GM23248 (cell line): ENCODE data around the gene CCDC54. TPM values are rescaled to one million over a fixed set of nuclear protein-coding genes. Genes with fewer than 3 reads are reported as not detected.
A peak's percentile ranks its signal among the peaks of the same experiment; 100 is the strongest.

Experiments
- DNase-seq: peaks from one replicate; pipeline ENCODE4 v3.0.0-alpha.2; 2015
- H2AFZ ChIP-seq: fragments of 200-600 bp; sonication (generic); 2 replicates; pipeline ENCODE4 v1.6.1; 2016; ENCODE audit warnings: antibody characterized with exemption
- H3F3A ChIP-seq: fragments of 200-600 bp; sonication (generic); 2 replicates; pipeline ENCODE4 v1.6.1; 2016; ENCODE audit warnings: mild to moderate bottlenecking, antibody characterized with exemption, mixed run types; ENCODE audit not compliant: insufficient read depth
- H3K27ac ChIP-seq: fragments of 200-600 bp; sonication (generic); 2 replicates; pipeline ENCODE4 v1.5.1; 2016; ENCODE audit warnings: mild to moderate bottlenecking
- H3K27me3 ChIP-seq: fragments of 200-600 bp; sonication (generic); replicated peaks from 2 replicates; pipeline ENCODE4 v1.6.1; 2016; ENCODE audit warnings: mild to moderate bottlenecking; ENCODE audit not compliant: insufficient read depth
- H3K36me3 ChIP-seq: fragments of 200-600 bp; sonication (generic); 2 replicates; pipeline ENCODE4 v1.6.1; 2016; ENCODE audit warnings: low read depth, mild to moderate bottlenecking
- H3K4me1 ChIP-seq: fragments of 200-600 bp; sonication (generic); 2 replicates; pipeline ENCODE4 v1.6.1; 2016; ENCODE audit warnings: mild to moderate bottlenecking; ENCODE audit not compliant: insufficient read depth
- H3K4me2 ChIP-seq: fragments of 200-600 bp; sonication (generic); one replicate; pipeline ENCODE4 v1.6.1; 2016; ENCODE audit warnings: mild to moderate bottlenecking; ENCODE audit not compliant: unreplicated experiment
- H3K4me3 ChIP-seq: fragments of 200-600 bp; sonication (generic); 2 replicates; pipeline ENCODE4 v1.5.1; 2016; ENCODE audit warnings: mild to moderate bottlenecking
- H3K79me2 ChIP-seq: fragments of 200-600 bp; sonication (generic); 2 replicates; pipeline ENCODE4 v1.6.1; 2016; ENCODE audit warnings: mild to moderate bottlenecking; ENCODE audit not compliant: insufficient read depth
- H3K9ac ChIP-seq: fragments of 200-600 bp; sonication (generic); 2 replicates; pipeline ENCODE4 v1.6.1; 2016; ENCODE audit warnings: mild to moderate bottlenecking
- H3K9me2 ChIP-seq: fragments of 200-600 bp; sonication (generic); 2 replicates; pipeline ENCODE4 v1.6.1; 2016; ENCODE audit warnings: mixed run types, mild to moderate bottlenecking, moderate library complexity; ENCODE audit not compliant: insufficient read depth
- H3K9me3 ChIP-seq: fragments of 200-600 bp; sonication (generic); one replicate; pipeline ENCODE4 v1.6.1; 2017; ENCODE audit warnings: low read depth
- H4K20me1 ChIP-seq: fragments of 200-600 bp; sonication (generic); 2 replicates; pipeline ENCODE4 v1.6.0; 2016; ENCODE audit not compliant: insufficient read depth
- EZH2 ChIP-seq: fragments of 200-600 bp; sonication (generic); IDR thresholded peaks from 2 replicates; pipeline ENCODE4 v1.6.1; 2018; ENCODE audit warnings: antibody characterized with exemption, mild to moderate bottlenecking; ENCODE audit not compliant: insufficient read depth, poor library complexity, severe bottlenecking
- EZH2phosphoT487 ChIP-seq: fragments of 200-600 bp; sonication (generic); IDR thresholded peaks from 2 replicates; pipeline ENCODE4 v1.6.1; 2018; ENCODE audit warnings: antibody characterized with exemption, moderate library complexity, mild to moderate bottlenecking, low read depth; ENCODE audit not compliant: insufficient read depth
- WGBS, 2 experiments: methylation state at CpG; one replicate each; pipeline ENCODE4 v1.1.6; 2015 to 2017; ENCODE audit warnings: low lambda C conversion rate in 2 of 2, low coverage in 1 of 2; ENCODE audit errors: missing lambda C conversion rate in 2 of 2; 5-methylcytosine and 5-hydroxymethylcytosine counted together
- in situ Hi-C: fragments of 300-500 bp; cut with MboI; formaldehyde crosslinking; loops from 2 replicates; pipeline ENCODE4 v1.15.0; 2020
- polyA plus RNA-seq: library from polyadenylated mRNA; unstranded; fragments of >200 nt; fragmentation: Nextera tagmentation; extraction: Ambion mirVana; gene quantifications from 2 replicates; pipeline ENCODE4 v1.2.1, GENCODE V29; 2016
- total RNA-seq: library from RNA; depleted of rRNA; stranded (reverse); fragments of >200 nt; shearing (Covaris generic); gene quantifications from 2 replicates; pipeline ENCODE4 v1.2.3, GENCODE V29; 2014

The CCDC54 gene
- total and polyA plus RNA-seq, 2 experiments from 2014 or later = 0.16 TPM; not detected in 1

DNA sequence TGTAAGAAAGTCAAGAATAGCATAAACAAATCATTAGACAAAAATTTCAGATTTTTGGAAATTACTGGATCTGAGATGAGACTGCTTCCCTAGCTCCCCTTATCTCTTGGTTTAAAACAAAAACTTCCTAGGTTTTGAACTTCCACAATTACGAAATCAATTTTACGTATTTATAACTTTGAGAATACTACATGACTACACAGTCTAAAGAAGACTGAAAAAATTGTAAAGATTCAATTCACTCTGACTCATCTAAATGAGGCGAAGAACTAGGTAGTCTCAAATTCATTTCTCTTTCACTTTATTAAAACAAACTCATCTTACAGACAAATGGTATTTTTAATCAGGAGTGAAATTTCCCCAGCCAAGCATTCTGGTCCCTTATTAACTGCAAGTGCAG, 10.3 kb downstream of the CCDC54 start:
- no peak overlapping the region for H3K9ac ChIP-seq
- DNase-seq = peak; percentile 22
- H3K4me3 ChIP-seq = no peak overlapping the region
- H3K36me3 ChIP-seq = no peaks in the 10 kb centered on the region
- no peaks in the 10 kb centered on the region for H3K9me3 ChIP-seq
- H3K27me3 ChIP-seq = no peaks in the 10 kb centered on the region
- no peaks in the 10 kb centered on the region for H4K20me1 ChIP-seq
- peaks cover 6% of the 10 kb centered on the region for H3K4me1 ChIP-seq
- H3K9me2 ChIP-seq = 0 out of 2 replicates have a peak, but pooled peaks cover 3% of the 10 kb centered on the region
- no peak overlapping the region for H3K4me2 ChIP-seq
- 0 out of 2 replicates have a peak, but pooled peaks cover 2% of the 10 kb centered on the region for H3F3A ChIP-seq
- TF ChIP-seq EZH2 (no peak), EZH2phosphoT487 (no peak)
- no peak overlapping the region for H2AFZ ChIP-seq
- H3K27ac ChIP-seq = no peak overlapping the region
- no peaks in the 10 kb centered on the region for H3K79me2 ChIP-seq
- in situ Hi-C loops = no loop called here
- 81 to 84% methylated on average over 3 of the region's 3 CpGs for WGBS, 2 experiments

DNA sequence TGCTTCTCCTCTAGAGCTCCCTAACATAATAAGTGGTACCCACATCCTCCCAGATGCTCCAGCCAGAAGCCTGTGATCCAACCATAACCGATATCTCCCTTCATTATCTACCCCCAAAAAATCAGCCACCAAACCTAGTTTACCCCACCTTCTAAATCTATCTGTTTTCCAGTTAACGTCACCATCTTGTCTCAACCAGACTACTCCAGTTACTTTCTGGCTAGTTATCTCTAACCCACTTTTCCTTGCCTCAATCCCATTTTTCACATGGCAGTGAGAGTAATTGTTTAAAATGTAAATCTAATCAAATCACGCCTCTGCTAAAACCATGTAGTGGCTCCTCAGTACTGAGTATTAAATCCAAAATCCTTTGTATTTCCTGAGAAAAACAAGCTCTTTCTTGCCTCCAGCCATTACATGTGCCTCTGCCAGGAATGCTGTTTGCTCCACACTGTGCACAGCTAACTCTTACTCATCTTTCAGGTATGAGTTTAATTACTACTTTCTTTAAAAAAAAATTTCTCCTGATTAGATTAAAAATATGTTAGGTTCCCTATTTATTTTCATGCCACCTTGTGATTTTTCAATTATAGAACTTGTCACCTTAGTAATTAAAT, 15.4 kb downstream of the CCDC54 start:
- no peak overlapping the region for H3K4me3 ChIP-seq
- TF ChIP-seq EZH2phosphoT487 = no peak
- TF ChIP-seq EZH2 = no peak
- no peaks in the 10 kb centered on the region for H3K9me2 ChIP-seq
- H3K9ac ChIP-seq = peak overlapping the region; percentile 48
- peak overlapping the region; percentile 77 for H3K27ac ChIP-seq
- no peaks in the 10 kb centered on the region for H3K27me3 ChIP-seq
- WGBS, 2 experiments = 54 to 57% methylated on average over 3 of the region's 3 CpGs
- H3K4me2 ChIP-seq = peak overlapping the region; percentile 46
- 0 out of 2 replicates have a peak, but pooled peaks cover 3% of the 10 kb centered on the region for H3F3A ChIP-seq
- H2AFZ ChIP-seq = peak overlapping the region; percentile 91
- peaks cover 13% of the 10 kb centered on the region for H3K4me1 ChIP-seq
- no peaks in the 10 kb centered on the region for H3K79me2 ChIP-seq
- no peaks in the 10 kb centered on the region for H3K36me3 ChIP-seq
- peak; percentile 77 for DNase-seq
- H3K9me3 ChIP-seq = no peaks in the 10 kb centered on the region
- no peaks in the 10 kb centered on the region for H4K20me1 ChIP-seq
- in situ Hi-C loops = no loop called here

DNA sequence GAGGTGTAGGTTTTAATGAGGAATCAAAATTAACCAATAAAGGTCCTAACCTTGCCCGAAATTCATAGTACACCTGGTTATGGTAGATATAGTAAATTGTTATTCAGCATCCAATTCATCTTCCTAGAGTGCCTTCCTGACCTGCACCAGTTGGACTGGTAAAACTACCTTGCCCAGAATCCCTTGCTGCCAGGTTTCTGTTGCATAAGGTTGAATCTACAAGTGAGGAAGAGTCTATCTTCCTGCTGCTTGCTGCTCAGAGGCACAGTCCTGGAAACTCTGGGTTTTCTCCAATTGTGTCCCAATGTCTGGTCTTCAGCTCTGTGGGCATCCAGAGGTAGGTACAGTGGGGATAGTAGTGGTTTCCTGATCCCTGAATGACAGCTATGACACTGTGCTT, 17.3 kb downstream of the CCDC54 start:
- Histone ChIP-seq H3K36me3 (no peaks in the 10 kb centered on the region), H3K9me2 (no peaks in the 10 kb centered on the region), H4K20me1 (no peaks in the 10 kb centered on the region), H3K27me3 (no peaks in the 10 kb centered on the region), H3K27ac (no peak overlapping the region), H2AFZ (0 out of 2 replicates have a peak overlapping the region, but pooled peaks have one; percentile 4), H3K79me2 (no peaks in the 10 kb centered on the region), H3K4me2 (no peak overlapping the region), H3K4me1 (peaks cover 13% of the 10 kb centered on the region), H3F3A (0 out of 2 replicates have a peak, but pooled peaks cover 3% of the 10 kb centered on the region), H3K4me3 (no peak overlapping the region), H3K9ac (no peak overlapping the region), H3K9me3 (no peaks in the 10 kb centered on the region)
- TF ChIP-seq EZH2 (no peak), EZH2phosphoT487 (no peak)
- in situ Hi-C loops = no loop called here
- no peak for DNase-seq
- 86 to 89% methylated on average over 1 of the region's 1 CpG for WGBS, 2 experiments

DNA sequence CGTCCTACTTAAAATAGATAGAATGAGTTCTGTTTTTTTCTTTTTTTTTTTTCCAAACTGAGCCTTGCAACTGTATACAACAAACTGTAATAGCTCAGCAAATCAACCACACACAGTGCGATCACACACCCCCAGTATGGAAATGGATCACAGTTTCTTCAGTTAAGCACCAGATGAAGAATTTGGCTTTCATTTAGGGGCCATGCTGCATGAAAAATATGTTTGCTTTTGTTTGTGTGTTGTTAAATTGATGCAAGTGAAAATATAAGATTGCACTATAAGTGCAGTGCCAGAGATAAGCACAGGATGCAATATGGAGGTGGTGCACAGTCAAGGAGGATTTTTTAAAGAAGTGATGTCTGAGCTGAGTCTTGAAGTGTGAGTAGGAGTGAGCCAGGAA, 17.8 kb downstream of the CCDC54 start:
- no peaks in the 10 kb centered on the region for H3K36me3 ChIP-seq
- H3K27me3 ChIP-seq = no peaks in the 10 kb centered on the region
- no peak for TF ChIP-seq EZH2phosphoT487
- TF ChIP-seq EZH2 = no peak
- no peak overlapping the region for H3K4me2 ChIP-seq
- H3K9me3 ChIP-seq = no peaks in the 10 kb centered on the region
- no peaks in the 10 kb centered on the region for H4K20me1 ChIP-seq
- in situ Hi-C loops = no loop called here
- no peaks in the 10 kb centered on the region for H3K79me2 ChIP-seq
- H3K9ac ChIP-seq = no peak overlapping the region
- H3K4me3 ChIP-seq = no peak overlapping the region
- H3K4me1 ChIP-seq = peaks cover 13% of the 10 kb centered on the region
- no peak for DNase-seq
- H3K27ac ChIP-seq = no peak overlapping the region
- H3K9me2 ChIP-seq = no peaks in the 10 kb centered on the region
- WGBS, 2 experiments = 69 to 75% methylated on average over 2 of the region's 2 CpGs
- H2AFZ ChIP-seq = 0 out of 2 replicates have a peak overlapping the region, but pooled peaks have one; percentile 4
- 0 out of 2 replicates have a peak, but pooled peaks cover 3% of the 10 kb centered on the region for H3F3A ChIP-seq
